GM12878 (cell line): ENCODE results near the gene COL21A1. TPM values are rescaled to one million over a fixed set of nuclear protein-coding genes. Genes with fewer than 3 reads are reported as not detected.

Experiments
- ATAC-seq: fragments of 200-7000 bp; cut with Tn5 transposase; 3 replicates; pipeline ENCODE4 v1.9.1; 2020; ENCODE audit warnings: mild to moderate bottlenecking, moderate library complexity
- BruUV-seq: library from RNA; stranded (reverse); fragments of 400-500 nt; replicated peaks from 2 replicates; lab custom pipeline; 2021; lab: Mats Ljungman, UMichigan
- CTCF ChIA-PET: fragments of 300-600 bp; sonication (Branson Sonifier 250); formaldehyde crosslinking; extraction: SDS; loops from one replicate; lab custom pipeline; 2021; ENCODE audit warnings: inconsistent platforms; lab: Yijun Ruan, JAX
- POLR2A ChIA-PET: fragments of 350-600 bp; formaldehyde crosslinking; extraction: SDS; loops from one replicate; lab custom pipeline; 2021; ENCODE audit warnings: inconsistent platforms; lab: Charles Lee
- RAD21 ChIA-PET: fragments of 300-600 bp; sonication (Branson Sonifier 250); formaldehyde crosslinking; loops from one replicate; lab custom pipeline; 2023; ENCODE audit warnings: antibody characterized with exemption; ENCODE audit not compliant: unreplicated experiment; lab: Charles Lee
- SMC1A ChIA-PET: fragments of 300-600 bp; sonication (Branson Sonifier 250); formaldehyde crosslinking; loops from one replicate; lab custom pipeline; 2023; ENCODE audit not compliant: unreplicated experiment, uncharacterized antibody; lab: Charles Lee
- DNase-seq: peaks from one replicate; pipeline ENCODE4 v3.0.0-alpha.2; 2011; ENCODE audit warnings: low read depth, low spot score
- FAIRE-seq: peaks from 3 replicates; lab custom pipeline; 2011; peaks lifted over from hg19 to GRCh38; lab: Jason Lieb, UNC
- H2AFZ ChIP-seq: 2 replicates; pipeline ENCODE4 v1.6.0; 2011; ENCODE audit warnings: low read depth, low read length, control low read depth; ENCODE audit not compliant: control insufficient read depth
- H3K27ac ChIP-seq: 2 replicates; pipeline ENCODE4 v1.5.1; 2011; ENCODE audit warnings: control low read depth; ENCODE audit not compliant: control insufficient read depth, insufficient read depth
- H3K27me3 ChIP-seq, 2 experiments: replicated peaks in 1 of 2; 2 replicates each; pipeline versions ENCODE4 v1.6.0 to v1.6.1; 2011; ENCODE audit warnings: low read length in 1 of 2; ENCODE audit not compliant: control insufficient read depth in 2 of 2, insufficient read depth in 2 of 2
- H3K36me3 ChIP-seq, 2 experiments: 2 replicates each; pipeline ENCODE4 v1.5.1; 2011; ENCODE audit warnings: low read length in 1 of 2; ENCODE audit not compliant: control insufficient read depth in 2 of 2, insufficient read depth in 2 of 2
- H3K4me1 ChIP-seq: 2 replicates; pipeline ENCODE4 v1.6.1; 2011; ENCODE audit warnings: mild to moderate bottlenecking, low read length, moderate library complexity, mixed read lengths; ENCODE audit not compliant: control insufficient read depth, insufficient read depth
- H3K4me2 ChIP-seq: 2 replicates; pipeline ENCODE4 v1.6.0; 2011; ENCODE audit warnings: control low read depth; ENCODE audit not compliant: control insufficient read depth, insufficient read depth
- H3K4me3 ChIP-seq: fragments of 200-600 bp; sonication (generic); 2 replicates; pipeline ENCODE4 v1.5.1; 2016
- H3K79me2 ChIP-seq: 2 replicates; pipeline ENCODE4 v1.6.0; 2011; ENCODE audit warnings: low read length; ENCODE audit not compliant: control insufficient read depth, insufficient read depth
- H3K9ac ChIP-seq: 2 replicates; pipeline ENCODE4 v1.8.0; 2011; ENCODE audit warnings: low read length, control low read depth, mixed read lengths; ENCODE audit not compliant: control insufficient read depth, insufficient read depth
- H3K9me3 ChIP-seq: replicated peaks from 3 replicates; pipeline ENCODE4 v1.5.1; 2011; ENCODE audit warnings: mild to moderate bottlenecking, low read length; ENCODE audit not compliant: control insufficient read depth, insufficient read depth
- H4K20me1 ChIP-seq: 2 replicates; pipeline ENCODE4 v1.6.0; 2011; ENCODE audit not compliant: control insufficient read depth, insufficient read depth
- BMI1 ChIP-seq: fragments of 450-650 bp; IDR thresholded peaks from 2 replicates; pipeline ENCODE4 v1.6.1; 2016; ENCODE audit warnings: mild to moderate bottlenecking, moderate library complexity, borderline replicate concordance
- CHD1 ChIP-seq: IDR thresholded peaks from 2 replicates; pipeline ENCODE4 v1.6.1; 2012; ENCODE audit warnings: low read depth, low read length, improper control_type of control experiment
- JUND ChIP-seq: IDR thresholded peaks from 2 replicates; pipeline ENCODE4 v1.6.1; 2012; ENCODE audit warnings: low read depth, mild to moderate bottlenecking, low read length, improper control_type of control experiment, moderate library complexity
- MEF2A ChIP-seq: IDR thresholded peaks from 2 replicates; pipeline ENCODE4 v1.6.1; 2011; ENCODE audit warnings: low read depth, mild to moderate bottlenecking, low read length, moderate library complexity; ENCODE audit not compliant: insufficient read depth
- NR2C2 ChIP-seq: IDR thresholded peaks from 2 replicates; pipeline ENCODE4 v1.6.1; 2011; ENCODE audit warnings: borderline replicate concordance, low read depth; ENCODE audit not compliant: control insufficient read depth, insufficient read length
- NR2F1 ChIP-seq: fragments of 450-650 bp; conservative IDR thresholded peaks from 2 replicates; pipeline ENCODE4 v1.6.1; 2017; ENCODE audit warnings: mild to moderate bottlenecking
- RELA ChIP-seq: fragments of 450-650 bp; IDR thresholded peaks from 2 replicates; pipeline ENCODE4 v1.8.0; 2014; ENCODE audit warnings: borderline replicate concordance; ENCODE audit not compliant: partially characterized antibody
- SP1 ChIP-seq: IDR thresholded peaks from one replicate; pipeline ENCODE4 v1.6.1; 2011; ENCODE audit warnings: low read depth, low read length
- YY1 ChIP-seq: IDR thresholded peaks from 2 replicates; pipeline ENCODE4 v1.6.1; 2011; ENCODE audit warnings: low read depth, mild to moderate bottlenecking, low read length
- ZBTB40 ChIP-seq: fragments of 450-650 bp; IDR thresholded peaks from 2 replicates; pipeline ENCODE4 v1.6.1; 2016; ENCODE audit warnings: mild to moderate bottlenecking, moderate library complexity, borderline replicate concordance
- in situ Hi-C: fragments of 300-500 bp; cut with MboI; formaldehyde crosslinking; loops from 9 replicates; pipeline ENCODE4 v1.14.3; 2018; ENCODE audit warnings: mixed read lengths
- intact Hi-C: fragments of 100-400 bp; cut with micrococcal nuclease; formaldehyde crosslinking; loops from one replicate; pipeline ENCODE4 v1.14.2; 2022; ENCODE audit not compliant: unreplicated experiment
- polyA plus RNA-seq, 11 experiments: library from polyadenylated mRNA; depleted of rRNA in 4 of 11; unstranded in 6 of 11; stranded (reverse) in 5 of 11; fragments of >200 nt; fragmentation: Nextera tagmentation in 4 of 11; fragmentation: Illumina TruSeq in 1 of 11; extraction: Ambion mirVana in 4 of 11; extraction: Trizol in 1 of 11; gene quantifications; 1 replicate in 1 of 11; 2 replicates in 10 of 11; pipeline versions ENCODE4 v1.2.1 to v1.2.3, GENCODE V29; 2011 to 2016; ENCODE audit warnings: inconsistent platforms in 2 of 11, missing spikeins in 2 of 11, low read depth in 1 of 11
- total RNA-seq, 4 experiments: library from RNA; depleted of rRNA in 3 of 4; stranded (reverse); fragments of >200 nt in 3 of 4; fragmentation: Illumina TruSeq in 1 of 4; extraction: Trizol in 1 of 4; gene quantifications; 2 replicates each; pipeline versions ENCODE4 v1.2.1 to v1.2.3, GENCODE V29; 2013 to 2021
- TF ChIP-seq, protein P1 (sequence below): IDR thresholded peaks from 2 replicates; pipeline ENCODE4 v1.6.1; 2011; ENCODE audit warnings: low read depth, low read length, improper control_type of control experiment, borderline replicate concordance

COL21A1 gene
- total and polyA plus RNA-seq, 10 of the 15 experiments (the other 5 are each of a cell fraction or from before 2014, with no cell fraction given) = 0.10 TPM; not detected in 9

DNA sequence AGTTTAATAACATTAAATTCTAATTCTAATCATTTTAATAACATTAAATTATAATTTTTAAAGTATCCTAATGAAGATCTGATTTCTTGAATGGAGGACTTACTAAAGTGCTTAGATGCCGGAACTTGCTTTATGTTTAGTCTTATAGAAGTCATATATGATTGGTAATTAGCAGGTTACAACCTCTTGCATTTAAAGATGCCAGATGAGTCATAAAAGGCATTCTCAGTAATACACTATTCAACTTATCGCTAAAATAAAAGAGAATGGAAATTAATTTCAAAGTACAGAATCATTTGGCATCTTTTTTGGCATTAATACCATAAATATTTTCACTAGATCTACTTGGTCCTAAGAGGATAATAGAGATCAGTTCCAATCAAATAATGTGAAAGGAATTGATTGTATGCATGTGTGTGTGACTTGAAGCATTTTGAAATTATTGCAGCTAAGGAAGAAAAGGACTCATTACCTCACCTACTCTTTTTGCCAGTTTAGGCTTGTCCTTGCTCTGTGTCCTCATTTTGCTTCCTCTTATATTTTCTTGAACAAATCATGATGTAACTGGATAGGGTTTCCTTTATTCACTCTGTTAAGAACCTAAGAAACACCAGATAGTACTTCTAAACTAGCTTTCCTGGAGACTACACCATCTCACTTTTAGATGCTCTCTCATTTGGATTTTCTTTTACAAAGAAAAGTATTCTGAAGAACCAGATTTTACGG is 2.7 kb downstream of the COL21A1 start (continued):
- TF ChIP-seq, protein P1, sequence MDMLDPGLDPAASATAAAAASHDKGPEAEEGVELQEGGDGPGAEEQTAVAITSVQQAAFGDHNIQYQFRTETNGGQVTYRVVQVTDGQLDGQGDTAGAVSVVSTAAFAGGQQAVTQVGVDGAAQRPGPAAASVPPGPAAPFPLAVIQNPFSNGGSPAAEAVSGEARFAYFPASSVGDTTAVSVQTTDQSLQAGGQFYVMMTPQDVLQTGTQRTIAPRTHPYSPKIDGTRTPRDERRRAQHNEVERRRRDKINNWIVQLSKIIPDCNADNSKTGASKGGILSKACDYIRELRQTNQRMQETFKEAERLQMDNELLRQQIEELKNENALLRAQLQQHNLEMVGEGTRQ = no peak

- Histone ChIP-seq H3K79me2 (no peaks in the 10 kb centered on the region), H3K27me3 (peaks cover 0 to 4% of the 10 kb centered on the region in 2 experiments; a peak in 2 of 4 replicates), H3K27ac (no peak overlapping the region), H4K20me1 (no peaks in the 10 kb centered on the region), H3K4me2 (no peak overlapping the region), H2AFZ (no peak overlapping the region), H3K4me3 (no peak overlapping the region), H3K9me3 (no peaks in the 10 kb centered on the region), H3K36me3 (no peaks in the 10 kb centered on the region), H3K4me1 (no peaks in the 10 kb centered on the region), H3K9ac (no peak overlapping the region)
- ATAC-seq = no peak
- intact Hi-C loops = no loop called here
- no peak for TF ChIP-seq NR2C2
- no peak for TF ChIP-seq YY1
- no peak for TF ChIP-seq MEF2A
- TF ChIP-seq NR2F1 = no peak
- no peak for TF ChIP-seq BMI1
- TF ChIP-seq RELA = no peak
- no peak for TF ChIP-seq SP1
- no peak for TF ChIP-seq JUND
- no peak for TF ChIP-seq CHD1
- no peak for TF ChIP-seq ZBTB40
- no peak for FAIRE-seq
- ChIA-PET RAD21 (no interaction called here), CTCF (interaction anchor here (0.6 kb wide), 1 partner anchor 124 kb away, joined by 3 read pairs; no protein-coding TSS in a partner anchor), POLR2A (no interaction called here), SMC1A (no interaction called here)
- in situ Hi-C loops = no loop called here
- no TSS peak for BruUV-seq
- DNase-seq = no peak
These were observed 3.3 kb downstream of the COL21A1 start for GRCh38 chr6:56244089-56244488.
